Peyer's patch (tissue), 4 donors: Measurements from ENCODE around the gene CHKA. TPM values are rescaled to one million over a fixed set of nuclear protein-coding genes. Genes with fewer than 3 reads are reported as not detected.

ENCODE experiments used
- DNase-seq, 3 donors: peaks; one replicate each; pipeline ENCODE4 v3.0.0-alpha.2; 2017 to 2019
- H3K27ac ChIP-seq, 4 donors: fragments of 200-600 bp; sonication (generic); one replicate each; pipeline ENCODE4 v1.5.1; 2016 to 2019
- H3K27me3 ChIP-seq, 2 donors: fragments of 200-600 bp; sonication (generic); one replicate each; pipeline ENCODE4 v1.5.1; 2019
- H3K36me3 ChIP-seq, 3 donors: fragments of 200-600 bp; sonication (generic); one replicate each; pipeline ENCODE4 v1.5.1; 2016 to 2019
- H3K4me1 ChIP-seq, 4 donors: fragments of 200-600 bp; sonication (generic); one replicate each; pipeline ENCODE4 v1.5.1; 2016 to 2019
- H3K4me3 ChIP-seq, 4 donors: fragments of 200-600 bp; sonication (generic); 1 replicate in 3 of 4; 2 replicates in 1 of 4; pipeline ENCODE4 v1.5.1; 2016 to 2019; ENCODE audit warnings: mild to moderate bottlenecking in 1 of 4
- H3K9me3 ChIP-seq, 4 donors: fragments of 200-600 bp; sonication (generic); one replicate each; pipeline ENCODE4 v1.5.1; 2016 to 2019; ENCODE audit warnings: mild to moderate bottlenecking in 1 of 4
- POLR2A ChIP-seq, 2 donors: fragments of 450-650 bp; IDR thresholded peaks; one replicate each; pipeline ENCODE4 v1.5.1; 2017; ENCODE audit warnings: antibody characterized with exemption in 2 of 2, mild to moderate bottlenecking in 2 of 2, moderate library complexity in 2 of 2
- total RNA-seq, 4 donors: library from RNA; depleted of rRNA; stranded (reverse); fragments of >200 nt; gene quantifications; one replicate each; pipeline ENCODE4 v1.1.0, GENCODE V29; 2016
- TF ChIP-seq, protein P1 (sequence below), 6 experiments: fragments of 450-650 bp in 4 of 6; fragments of 200-600 bp in 2 of 6; sonication (generic) in 1 of 6; IDR thresholded peaks; one replicate each; pipeline ENCODE4 v1.5.1; 2017 to 2019; ENCODE audit warnings: antibody characterized with exemption in 6 of 6, mild to moderate bottlenecking in 3 of 6, moderate library complexity in 1 of 6

CHKA gene
- total RNA-seq, 4 donors from 2014 or later: 41.3 to 179 (median 130) TPM

DNA sequence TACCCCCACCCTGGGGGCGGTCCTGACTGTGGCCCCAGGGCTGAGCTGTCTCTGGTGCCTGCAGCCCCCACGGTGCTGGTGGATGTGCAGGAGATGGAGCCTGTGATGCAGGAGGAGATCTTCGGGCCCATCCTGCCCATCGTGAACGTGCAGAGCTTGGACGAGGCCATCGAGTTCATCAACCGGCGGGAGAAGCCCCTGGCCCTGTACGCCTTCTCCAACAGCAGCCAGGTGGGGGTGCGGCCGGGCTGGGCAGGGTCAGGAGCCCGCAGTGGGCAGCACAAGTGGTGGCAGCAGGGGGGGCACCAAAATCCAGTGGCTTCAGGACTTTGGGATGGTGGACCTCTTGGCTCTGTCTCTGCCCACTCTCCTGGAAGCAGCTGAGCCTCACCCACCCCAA, 98.7 kb downstream of the CHKA start:
- Histone ChIP-seq H3K27me3 (no peaks in the 10 kb centered on the region), H3K4me3 (no peak overlapping the region), H3K36me3 (peaks cover 0 to 13% (median 0%) of the 10 kb centered on the region in 3 donors), H3K4me1 (no peaks in the 10 kb centered on the region), H3K27ac (no peak overlapping the region), H3K9me3 (no peaks in the 10 kb centered on the region)
- TF ChIP-seq, protein P1, sequence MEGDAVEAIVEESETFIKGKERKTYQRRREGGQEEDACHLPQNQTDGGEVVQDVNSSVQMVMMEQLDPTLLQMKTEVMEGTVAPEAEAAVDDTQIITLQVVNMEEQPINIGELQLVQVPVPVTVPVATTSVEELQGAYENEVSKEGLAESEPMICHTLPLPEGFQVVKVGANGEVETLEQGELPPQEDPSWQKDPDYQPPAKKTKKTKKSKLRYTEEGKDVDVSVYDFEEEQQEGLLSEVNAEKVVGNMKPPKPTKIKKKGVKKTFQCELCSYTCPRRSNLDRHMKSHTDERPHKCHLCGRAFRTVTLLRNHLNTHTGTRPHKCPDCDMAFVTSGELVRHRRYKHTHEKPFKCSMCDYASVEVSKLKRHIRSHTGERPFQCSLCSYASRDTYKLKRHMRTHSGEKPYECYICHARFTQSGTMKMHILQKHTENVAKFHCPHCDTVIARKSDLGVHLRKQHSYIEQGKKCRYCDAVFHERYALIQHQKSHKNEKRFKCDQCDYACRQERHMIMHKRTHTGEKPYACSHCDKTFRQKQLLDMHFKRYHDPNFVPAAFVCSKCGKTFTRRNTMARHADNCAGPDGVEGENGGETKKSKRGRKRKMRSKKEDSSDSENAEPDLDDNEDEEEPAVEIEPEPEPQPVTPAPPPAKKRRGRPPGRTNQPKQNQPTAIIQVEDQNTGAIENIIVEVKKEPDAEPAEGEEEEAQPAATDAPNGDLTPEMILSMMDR (IDR thresholded peaks at IDR 0.05): no peak
- no peak for TF ChIP-seq POLR2A (IDR thresholded peaks at IDR 0.05)
- no peak for DNase-seq

DNA sequence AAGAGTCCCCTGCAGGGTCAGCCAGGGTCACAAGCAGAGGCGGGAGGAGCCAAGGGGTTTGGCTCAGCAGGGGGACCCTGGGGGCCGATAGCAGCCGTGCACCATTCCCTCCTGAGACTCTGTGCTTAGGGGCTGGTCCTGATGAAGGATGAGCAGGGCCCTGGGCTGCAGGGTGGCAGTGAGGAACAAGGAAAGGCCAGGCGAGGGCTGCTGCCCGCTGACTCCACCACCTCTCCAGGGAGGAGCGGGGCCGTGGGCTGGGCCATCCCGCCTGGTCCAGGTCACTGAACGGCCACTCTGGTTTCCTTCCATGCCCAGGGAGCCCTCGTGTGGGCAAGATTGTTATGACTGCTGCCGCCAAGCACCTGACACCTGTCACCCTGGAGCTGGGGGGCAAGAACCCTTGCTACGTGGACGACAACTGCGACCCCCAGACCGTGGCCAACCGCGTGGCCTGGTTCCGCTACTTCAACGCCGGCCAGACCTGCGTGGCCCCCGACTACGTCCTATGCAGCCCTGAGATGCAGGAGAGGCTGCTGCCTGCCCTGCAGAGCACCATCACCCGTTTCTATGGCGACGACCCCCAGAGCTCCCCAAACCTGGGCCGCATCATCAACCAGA, 99.9 kb downstream of the CHKA start:
- TF ChIP-seq, protein P1 (IDR thresholded peaks at IDR 0.05): peak in 4 of 6 experiments; percentile 31 to 59 (median 53)
- no peak for TF ChIP-seq POLR2A (IDR thresholded peaks at IDR 0.05)
- H3K4me3 ChIP-seq: no peak overlapping the region
- peak in 2 of 3 donors; percentile 74 to 75 for DNase-seq
- H3K4me1 ChIP-seq: peaks cover 0 to 9% (median 0%) of the 10 kb centered on the region in 4 donors
- H3K9me3 ChIP-seq: no peaks in the 10 kb centered on the region
- H3K27ac ChIP-seq: no peak overlapping the region
- H3K27me3 ChIP-seq: no peaks in the 10 kb centered on the region
- peaks cover 0 to 13% (median 0%) of the 10 kb centered on the region in 3 donors for H3K36me3 ChIP-seq

DNA sequence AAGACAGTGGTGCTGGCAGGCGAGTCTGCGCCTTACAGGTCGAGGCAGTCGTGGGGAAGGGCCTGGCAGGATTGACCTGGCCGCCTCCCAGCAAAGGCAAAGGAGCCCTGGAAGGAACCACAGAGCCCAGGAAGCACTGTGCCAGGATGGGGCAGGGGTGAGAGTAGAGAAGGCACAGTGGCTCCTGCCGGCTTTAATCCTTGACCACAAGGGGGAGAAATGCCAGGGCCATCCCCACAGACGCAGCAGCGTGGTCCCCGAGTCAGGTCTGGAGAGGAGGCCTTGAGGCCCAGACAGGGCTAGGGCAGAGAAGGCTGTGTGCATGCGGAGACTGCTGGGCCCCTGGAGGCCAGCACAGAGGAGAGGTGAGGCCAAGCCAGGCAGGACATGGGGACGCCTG, 100.6 kb downstream of the CHKA start:
- Histone ChIP-seq H3K27me3 (no peaks in the 10 kb centered on the region), H3K36me3 (peaks cover 0 to 9% (median 0%) of the 10 kb centered on the region in 3 donors), H3K27ac (no peak overlapping the region), H3K4me3 (no peak overlapping the region), H3K9me3 (no peaks in the 10 kb centered on the region), H3K4me1 (peaks cover 0 to 9% (median 0%) of the 10 kb centered on the region in 4 donors)
- no peak for DNase-seq
- TF ChIP-seq, protein P1 (IDR thresholded peaks at IDR 0.05): peak in 3 of 6 experiments; percentile 3 to 24 (median 12)
- TF ChIP-seq POLR2A (IDR thresholded peaks at IDR 0.05): no peak

DNA sequence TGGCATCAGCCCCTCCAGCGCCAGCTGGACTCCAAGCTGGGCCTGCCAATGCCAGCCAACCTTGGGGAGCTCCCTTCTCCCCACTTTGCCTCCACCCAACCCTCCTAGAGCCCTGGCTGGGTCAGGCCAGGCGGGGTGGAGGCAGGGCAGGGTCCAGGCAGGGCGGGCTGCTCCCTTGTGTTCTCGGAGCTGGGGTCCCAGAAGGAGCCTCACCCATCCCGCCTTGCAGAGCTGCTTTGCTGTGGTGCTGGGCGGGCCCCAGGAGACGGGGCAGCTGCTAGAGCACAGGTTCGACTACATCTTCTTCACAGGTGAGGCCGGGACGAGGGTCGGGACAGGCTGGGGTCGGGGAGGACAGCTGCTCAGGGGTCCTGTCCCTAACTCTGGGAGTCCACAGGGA, 101.7 kb downstream of the CHKA start:
- Histone ChIP-seq H3K27me3 (no peaks in the 10 kb centered on the region), H3K4me1 (peaks cover 0 to 16% (median 1%) of the 10 kb centered on the region in 4 donors), H3K27ac (no peak overlapping the region)

DNA sequence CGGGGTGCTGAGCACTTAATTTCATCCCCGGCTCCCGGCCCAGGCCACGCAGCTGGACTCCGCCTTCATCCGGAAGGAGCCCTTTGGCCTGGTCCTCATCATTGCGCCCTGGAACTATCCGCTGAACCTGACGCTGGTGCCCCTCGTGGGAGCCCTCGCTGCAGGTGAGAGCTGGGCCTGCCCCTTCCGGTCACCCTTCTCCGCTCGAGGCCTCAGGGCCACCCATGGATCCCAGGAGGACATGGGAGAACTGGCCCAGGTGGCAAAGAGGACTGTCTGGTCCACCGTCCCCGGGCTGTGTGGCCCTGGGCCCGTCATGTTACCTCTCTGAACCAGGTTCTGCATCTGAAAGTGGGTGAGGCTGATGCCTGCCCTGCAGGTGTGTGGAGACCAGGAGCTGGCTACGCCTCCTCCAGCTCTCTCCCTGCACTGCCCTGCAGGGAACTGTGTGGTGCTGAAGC, 102.4 kb downstream of the CHKA start:
- H3K9me3 ChIP-seq: no peaks in the 10 kb centered on the region
- H3K36me3 ChIP-seq: peaks cover 0 to 7% (median 0%) of the 10 kb centered on the region in 3 donors
- H3K4me1 ChIP-seq: peaks cover 0 to 23% (median 1%) of the 10 kb centered on the region in 4 donors
- no peaks in the 10 kb centered on the region for H3K27me3 ChIP-seq
- no peak for TF ChIP-seq POLR2A (IDR thresholded peaks at IDR 0.05)
- TF ChIP-seq, protein P1 (IDR thresholded peaks at IDR 0.05): no peak
- H3K4me3 ChIP-seq: no peak overlapping the region
- no peak for DNase-seq
- no peak overlapping the region for H3K27ac ChIP-seq

More for the DNA sequence above, 101.7 kb downstream of the CHKA start:
- TF ChIP-seq POLR2A (IDR thresholded peaks at IDR 0.05): no peak
- TF ChIP-seq, protein P1 (IDR thresholded peaks at IDR 0.05): no peak
- DNase-seq: no peak
- Histone ChIP-seq H3K4me3 (no peak overlapping the region), H3K36me3 (peaks cover 0 to 7% (median 0%) of the 10 kb centered on the region in 3 donors), H3K9me3 (no peaks in the 10 kb centered on the region)
